T-cell (primary cell): Measurements from ENCODE around the gene HMG20A. TPM values are rescaled to one million over a fixed set of nuclear protein-coding genes. Genes with fewer than 3 reads are reported as not detected.

Experiments used
- ATAC-seq, 4 experiments: fragments of 200-7000 bp in 3 of 4; fragments of 150-1000 bp in 1 of 4; cut with Tn5 transposase; replicated peaks in 1 of 4; 1 replicate in 3 of 4; 2 replicates in 1 of 4; pipeline ENCODE4 v1.10.0; 2021; ENCODE audit warnings: moderate library complexity in 3 of 4, mild to moderate bottlenecking in 2 of 4, moderate number of reproducible peaks in 1 of 4
- CTCF ChIA-PET, 2 donors: fragments of 300-600 bp; sonication (Branson Sonifier 250); formaldehyde crosslinking; loops; one replicate each; lab custom pipeline; 2022; ENCODE audit warnings: antibody characterized with exemption in 2 of 2; lab: Charles Lee
- POLR2A ChIA-PET, 2 donors: fragments of 300-600 bp; sonication (Branson Sonifier 250); formaldehyde crosslinking; loops; one replicate each; lab custom pipeline; 2022; ENCODE audit warnings: antibody characterized with exemption in 2 of 2; lab: Charles Lee
- DNase-seq, 35 experiments: peaks; one replicate each; pipeline versions ENCODE4 v3.0.0 to v3.0.0-alpha.2; 2013 to 2023
- H3K27ac ChIP-seq: one replicate; pipeline ENCODE4 v1.5.1; 2013; ENCODE audit warnings: low read length
- H3K27me3 ChIP-seq, 2 experiments: replicated peaks in 1 of 2; 1 replicate in 1 of 2; 2 replicates in 1 of 2; pipeline versions ENCODE4 v1.6.1 to v1.7.0; 2013; ENCODE audit warnings: low read length in 1 of 2, mixed read lengths in 1 of 2; ENCODE audit not compliant: control insufficient read depth in 2 of 2, insufficient read depth in 2 of 2; ENCODE audit errors: extremely low read depth in 1 of 2
- H3K36me3 ChIP-seq, 2 donors: 1 replicate in 1 of 2; 2 replicates in 1 of 2; pipeline versions ENCODE4 v1.6.1 to v1.7.0; 2013; ENCODE audit warnings: low read length in 1 of 2; ENCODE audit not compliant: control insufficient read depth in 2 of 2, insufficient read depth in 1 of 2; ENCODE audit errors: extremely low read depth in 1 of 2
- H3K4me1 ChIP-seq, 2 experiments: 1 replicate in 1 of 2; 2 replicates in 1 of 2; pipeline versions ENCODE4 v1.6.1 to v1.7.0; 2013; ENCODE audit warnings: low read length in 2 of 2, mixed read lengths in 1 of 2; ENCODE audit not compliant: insufficient read depth in 2 of 2, control insufficient read depth in 1 of 2; ENCODE audit errors: extremely low read depth in 1 of 2
- H3K4me3 ChIP-seq, 2 donors: 1 replicate in 1 of 2; 2 replicates in 1 of 2; pipeline versions ENCODE4 v1.5.1 to v1.7.0; 2013; ENCODE audit warnings: mild to moderate bottlenecking in 2 of 2, low read length in 1 of 2, moderate library complexity in 1 of 2; ENCODE audit not compliant: control insufficient read depth in 1 of 2; ENCODE audit errors: extremely low read depth in 1 of 2
- H3K9me3 ChIP-seq: 2 replicates; pipeline ENCODE4 v1.7.0; 2013
- H3K27ac Mint-ChIP-seq, 2 donors: one replicate each; pipeline ENCODE4 v1.8.0; 2020 to 2021; ENCODE audit warnings: mild to moderate bottlenecking in 2 of 2, mixed read lengths in 2 of 2
- H3K27me3 Mint-ChIP-seq, 2 donors: one replicate each; pipeline ENCODE4 v1.8.0; 2021 to 2022; ENCODE audit warnings: mixed read lengths in 2 of 2
- H3K36me3 Mint-ChIP-seq: one replicate; pipeline ENCODE4 v1.8.0; 2021; ENCODE audit warnings: mixed read lengths
- H3K4me1 Mint-ChIP-seq, 3 donors: one replicate each; pipeline ENCODE4 v1.8.0; 2020 to 2022; ENCODE audit warnings: mixed read lengths in 3 of 3, mild to moderate bottlenecking in 1 of 3
- H3K4me3 Mint-ChIP-seq, 3 donors: one replicate each; pipeline ENCODE4 v1.8.0; 2020 to 2022; ENCODE audit warnings: mild to moderate bottlenecking in 3 of 3, mixed read lengths in 3 of 3, moderate library complexity in 3 of 3
- H3K9me3 Mint-ChIP-seq, 3 donors: one replicate each; pipeline ENCODE4 v1.8.0; 2020 to 2022; ENCODE audit warnings: mixed read lengths in 3 of 3
- WGBS: methylation state at CpG from one replicate; pipeline ENCODE4 v1.1.5; 2013; ENCODE audit warnings: missing lambda C conversion rate; ENCODE audit not compliant: insufficient coverage; 5-methylcytosine and 5-hydroxymethylcytosine counted together
- total RNA-seq, 35 experiments: library from RNA in 6 of 35; stranded (reverse) in 6 of 35; fragments of 120-200 nt in 1 of 35; gene quantifications; one replicate each; pipeline versions ENCODE4 v1.2.1 to v1.2.4 and lab custom pipeline; 2013 to 2026

The HMG20A gene
- total RNA-seq, 5 donors from 2014 or later (not counting 1 experiment from before 2014, with no cell fraction given) = 34.2 to 48.3 (median 42.0) TPM

- Mint-ChIP-seq H3K9me3 (no peaks in the 10 kb centered on the region), H3K27me3 (no peaks in the 10 kb centered on the region), H3K27ac (no peak overlapping the region), H3K4me3 (no peak overlapping the region), H3K36me3 (peaks cover 20% of the 10 kb centered on the region), H3K4me1 (peaks cover 15 to 31% (median 18%) of the 10 kb centered on the region in 3 donors)
- H3K9me3 ChIP-seq = no peaks in the 10 kb centered on the region
- peaks cover 0 to 3% of the 10 kb centered on the region in 2 donors for H3K36me3 ChIP-seq
- ChIA-PET CTCF (interaction anchor here (0.5 to 2.9 kb wide), 9 partner anchors 9 to 555 kb away, joined by 3 to 13 read pairs (median 4); no protein-coding TSS in a partner anchor), POLR2A (no interaction called here)
- peaks cover 7 to 12% of the 10 kb centered on the region in 2 experiments for H3K4me1 ChIP-seq
- ATAC-seq (peak; percentile 58 to 75 (median 71)), DNase-seq (peak; percentile 30 to 79 (median 63))
- H3K27ac ChIP-seq = no peak overlapping the region
- WGBS = 19% methylated on average over 12 of the region's 16 CpGs
- no peaks in the 10 kb centered on the region for H3K27me3 ChIP-seq
- no peak overlapping the region for H3K4me3 ChIP-seq
These were observed 76.0 kb downstream of the HMG20A start for GRCh38 chr15:77496715-77497109.

- CTCF ChIA-PET = interaction anchor here (0.5 to 2.9 kb wide), 11 partner anchors 10 to 555 kb away, joined by 3 to 13 read pairs (median 3); no protein-coding TSS in a partner anchor
- Mint-ChIP-seq H3K36me3 (peaks cover 20% of the 10 kb centered on the region), H3K9me3 (no peaks in the 10 kb centered on the region), H3K27ac (no peak overlapping the region), H3K4me1 (peaks cover 14 to 29% (median 17%) of the 10 kb centered on the region in 3 donors), H3K27me3 (no peaks in the 10 kb centered on the region), H3K4me3 (no peak overlapping the region)
- Histone ChIP-seq H3K9me3 (no peaks in the 10 kb centered on the region), H3K27ac (no peak overlapping the region), H3K4me1 (peaks cover 7 to 12% of the 10 kb centered on the region in 2 experiments), H3K36me3 (peaks cover 0 to 3% of the 10 kb centered on the region in 2 donors), H3K27me3 (no peaks in the 10 kb centered on the region), H3K4me3 (no peak overlapping the region)
- no peak for DNase-seq
- ATAC-seq = no peak
- 80% methylated on average over 5 of the region's 7 CpGs for WGBS
- POLR2A ChIA-PET = no interaction called here
These were observed 76.5 kb downstream of the HMG20A start for GRCh38 chr15:77497110-77497737.

DNA sequence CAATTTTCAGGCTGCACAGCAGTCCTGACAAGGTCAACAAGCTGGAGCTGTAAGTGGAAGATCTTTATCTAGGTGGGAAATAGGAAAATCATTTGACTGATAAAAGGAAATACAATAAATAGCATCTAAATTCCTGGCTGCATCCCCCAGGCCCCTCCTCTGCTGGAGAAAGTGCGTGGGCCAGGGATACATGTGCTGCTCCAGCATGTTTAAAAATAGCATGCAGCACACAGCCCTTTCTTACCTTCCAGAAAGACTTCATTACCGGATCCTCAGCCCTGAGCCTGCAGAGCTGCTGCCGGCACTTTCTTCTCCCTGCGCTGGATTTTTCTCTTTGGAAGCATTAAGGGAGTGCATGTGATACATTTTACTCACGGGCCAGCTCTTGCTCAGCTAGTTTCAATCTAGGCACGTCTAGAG, 77.3 kb downstream of the HMG20A start:
- POLR2A ChIA-PET = no interaction called here

DNA sequence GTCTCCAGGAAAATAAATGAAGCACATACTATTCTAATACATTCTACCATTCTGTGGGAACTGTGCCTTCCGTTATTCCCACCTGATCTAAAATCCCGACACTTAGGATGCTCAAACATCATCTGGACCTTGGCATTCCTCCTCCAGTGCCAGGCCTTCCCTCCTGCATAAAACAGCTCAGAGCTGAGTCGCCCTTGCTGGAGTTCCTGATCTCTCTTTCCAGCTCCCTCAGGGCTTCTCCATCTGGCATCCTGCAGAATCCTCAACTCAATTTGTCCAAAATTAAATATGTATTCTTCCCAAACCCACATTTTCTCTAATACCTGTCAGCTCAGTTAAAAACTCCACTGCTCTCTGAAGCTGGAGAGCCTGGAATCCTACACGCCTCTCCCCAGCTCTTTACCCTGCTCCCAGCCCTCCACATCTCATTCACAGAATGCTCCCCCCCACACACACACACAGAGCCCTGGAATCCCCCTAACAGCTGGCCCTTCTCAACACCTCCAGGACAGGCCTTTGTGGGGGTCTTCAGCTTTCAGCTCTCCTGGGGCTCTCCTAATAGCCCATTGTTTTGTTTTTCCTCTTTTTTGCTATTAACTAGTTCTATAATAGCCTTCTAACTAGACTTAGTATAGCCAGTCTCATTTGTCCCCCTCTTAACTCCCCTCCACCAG, 78.5 kb downstream of the HMG20A start:
- ATAC-seq = no peak
- H3K4me1 ChIP-seq = peaks cover 0 to 8% of the 10 kb centered on the region in 2 experiments
- no peaks in the 10 kb centered on the region for H3K27me3 Mint-ChIP-seq
- H3K27ac ChIP-seq = no peak overlapping the region
- 95% methylated on average over 4 of the region's 4 CpGs for WGBS
- peaks cover 0 to 11% (median 5%) of the 10 kb centered on the region in 3 donors for H3K4me1 Mint-ChIP-seq
- ChIA-PET CTCF (interaction anchor here (0.7 to 2.9 kb wide), 3 partner anchors 381 to 527 kb away, joined by 3 to 13 read pairs (median 3); no protein-coding TSS in a partner anchor), POLR2A (no interaction called here)
- no peak for DNase-seq
- no peaks in the 10 kb centered on the region for H3K9me3 ChIP-seq
- H3K9me3 Mint-ChIP-seq = no peaks in the 10 kb centered on the region
- no peak overlapping the region for H3K4me3 ChIP-seq
- no peaks in the 10 kb centered on the region for H3K27me3 ChIP-seq
- H3K36me3 ChIP-seq = peaks cover 0 to 3% of the 10 kb centered on the region in 2 donors
- H3K27ac Mint-ChIP-seq = no peak overlapping the region
- H3K4me3 Mint-ChIP-seq = no peak overlapping the region
- H3K36me3 Mint-ChIP-seq = peaks cover 20% of the 10 kb centered on the region

More for the DNA sequence above, 77.3 kb downstream of the HMG20A start:
- no peak overlapping the region for H3K4me3 ChIP-seq
- CTCF ChIA-PET = interaction anchor here (0.7 to 2.9 kb wide), 3 partner anchors 35 to 380 kb away, joined by 3 to 13 read pairs (median 3); no protein-coding TSS in a partner anchor
- ATAC-seq (no peak), DNase-seq (no peak)
- H3K9me3 ChIP-seq = no peaks in the 10 kb centered on the region
- WGBS = 100% methylated on average over 2 of the region's 6 CpGs
- Mint-ChIP-seq H3K36me3 (peaks cover 20% of the 10 kb centered on the region), H3K4me3 (no peak overlapping the region), H3K27me3 (no peaks in the 10 kb centered on the region), H3K9me3 (no peaks in the 10 kb centered on the region), H3K27ac (no peak overlapping the region), H3K4me1 (peaks cover 8 to 22% (median 13%) of the 10 kb centered on the region in 3 donors)
- peaks cover 7 to 12% of the 10 kb centered on the region in 2 experiments for H3K4me1 ChIP-seq
- no peak overlapping the region for H3K27ac ChIP-seq
- no peaks in the 10 kb centered on the region for H3K27me3 ChIP-seq
- peaks cover 0 to 3% of the 10 kb centered on the region in 2 donors for H3K36me3 ChIP-seq

GRCh38 chr15:77500989-77501388, 80.3 kb downstream of the HMG20A start:
- H3K36me3 Mint-ChIP-seq = peaks cover 20% of the 10 kb centered on the region
- CTCF ChIA-PET = no interaction called here
- peaks cover 3% of the 10 kb centered on the region in 2 donors for H3K36me3 ChIP-seq
- DNase-seq (no peak), ATAC-seq (no peak)
- WGBS = no CpG with 5 or more reads among the region's 2 CpGs
- POLR2A ChIA-PET = no interaction called here
- H3K27ac Mint-ChIP-seq = no peak overlapping the region
- no peaks in the 10 kb centered on the region for H3K9me3 Mint-ChIP-seq
- H3K9me3 ChIP-seq = no peaks in the 10 kb centered on the region
- H3K4me3 Mint-ChIP-seq = no peak overlapping the region
- H3K4me1 ChIP-seq = peaks cover 0 to 8% of the 10 kb centered on the region in 2 experiments
- H3K27me3 Mint-ChIP-seq = no peaks in the 10 kb centered on the region
- peaks cover 0 to 2% of the 10 kb centered on the region in 2 experiments for H3K27me3 ChIP-seq
- peaks cover 0 to 8% (median 5%) of the 10 kb centered on the region in 3 donors for H3K4me1 Mint-ChIP-seq
- no peak overlapping the region for H3K4me3 ChIP-seq
- no peak overlapping the region for H3K27ac ChIP-seq

DNA sequence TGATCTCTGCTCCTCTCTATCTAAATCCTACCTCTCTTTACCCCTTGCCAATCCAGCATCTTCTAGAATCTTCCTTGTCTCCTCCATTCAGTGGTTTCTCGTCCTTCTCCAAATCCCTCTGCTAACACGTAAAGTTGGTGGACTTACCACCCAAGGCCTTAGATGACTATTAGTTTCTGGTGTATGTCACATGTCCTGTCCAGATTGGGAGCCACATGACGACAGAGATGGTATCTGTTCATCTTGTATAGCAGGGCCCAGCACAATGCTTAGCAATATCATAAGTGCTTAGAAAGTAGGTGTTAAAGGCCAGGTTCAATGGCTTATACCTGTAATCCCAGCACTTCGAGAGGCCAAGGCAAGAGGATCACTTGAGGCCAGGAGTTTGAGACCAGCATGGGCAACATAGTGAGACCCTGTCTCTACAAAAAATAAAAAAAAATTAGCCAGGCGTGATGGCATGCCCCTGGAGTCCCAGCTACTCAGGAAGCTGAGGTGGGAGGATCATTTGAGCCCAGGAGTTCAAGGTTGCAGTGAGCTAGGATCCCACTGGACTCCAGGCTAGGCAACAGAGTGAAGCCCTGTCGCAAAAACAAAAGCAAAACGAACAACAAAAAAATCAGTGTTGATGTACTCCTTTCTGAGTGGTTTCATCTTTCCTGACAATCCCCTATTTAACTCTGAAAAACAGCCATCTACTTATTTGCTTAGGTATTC, 81.8 kb downstream of the HMG20A start:
- Mint-ChIP-seq H3K4me1 (peaks cover 0 to 6% (median 5%) of the 10 kb centered on the region in 3 donors), H3K27me3 (no peaks in the 10 kb centered on the region), H3K36me3 (peaks cover 20% of the 10 kb centered on the region), H3K27ac (no peak overlapping the region), H3K9me3 (no peaks in the 10 kb centered on the region), H3K4me3 (no peak overlapping the region)
- POLR2A ChIA-PET = no interaction called here
- Histone ChIP-seq H3K4me1 (no peaks in the 10 kb centered on the region), H3K4me3 (no peak overlapping the region), H3K27ac (no peak overlapping the region), H3K27me3 (peaks cover 0 to 2% of the 10 kb centered on the region in 2 experiments), H3K9me3 (no peaks in the 10 kb centered on the region), H3K36me3 (peaks cover 3% of the 10 kb centered on the region in 2 donors)
- WGBS = 61% methylated on average over 2 of the region's 7 CpGs
- CTCF ChIA-PET = no interaction called here
- no peak for ATAC-seq
- DNase-seq = no peak
